HepG2 (cell line): ENCODE measurements around the gene NDUFS5. TPM values are rescaled to one million over a fixed set of nuclear protein-coding genes. Genes with fewer than 3 reads are reported as not detected.

ENCODE experiments used
- CBX1 ChIP-seq: IDR thresholded peaks from one replicate; pipeline ENCODE4 v1.6.1; 2016; ENCODE audit warnings: antibody characterized with exemption, low read depth
- GLI4 ChIP-seq: sonication (generic); formaldehyde crosslinking; IDR thresholded peaks from 2 replicates; pipeline ENCODE4 v1.5.1; 2020; ENCODE audit warnings: missing genetic modification reagents, mild to moderate bottlenecking, moderate library complexity, borderline replicate concordance
- HES4 ChIP-seq: sonication (generic); formaldehyde crosslinking; IDR thresholded peaks from 2 replicates; pipeline ENCODE4 v1.9.0; 2021; ENCODE audit warnings: mild to moderate bottlenecking, missing genetic modification reagents, borderline replicate concordance
- HMG20B ChIP-seq: conservative IDR thresholded peaks from 2 replicates; pipeline ENCODE4 v1.6.1; 2016; ENCODE audit warnings: missing genetic modification reagents, missing compliant biosample characterization
- HNRNPK ChIP-seq: fragments of 200-400 bp; formaldehyde crosslinking; IDR thresholded peaks from 2 replicates; pipeline ENCODE4 v1.6.1; 2018; ENCODE audit warnings: low read length, low read depth, moderate library complexity, mild to moderate bottlenecking; ENCODE audit not compliant: poor library complexity, severe bottlenecking
- HOXA7 ChIP-seq: sonication (generic); formaldehyde crosslinking; IDR thresholded peaks from 2 replicates; pipeline ENCODE4 v1.8.1; 2022; ENCODE audit warnings: mild to moderate bottlenecking, missing genetic modification reagents, moderate library complexity
- NFIC ChIP-seq: IDR thresholded peaks from 2 replicates; pipeline ENCODE4 v1.6.1; 2012; ENCODE audit warnings: mild to moderate bottlenecking, low read length, inconsistent platforms
- PHF5A ChIP-seq: IDR thresholded peaks from one replicate; pipeline ENCODE4 v1.6.1; 2018; ENCODE audit warnings: low read depth, missing genetic modification reagents; ENCODE audit not compliant: unreplicated experiment
- PHF8 ChIP-seq: sonication (generic); formaldehyde crosslinking; IDR thresholded peaks from 2 replicates; pipeline ENCODE4 v1.5.0; 2020; ENCODE audit warnings: missing genetic modification reagents
- RBM22 ChIP-seq: fragments of 200-400 bp; formaldehyde crosslinking; optimal IDR thresholded peaks from 2 replicates; pipeline ENCODE3; 2017; ENCODE audit warnings: mild to moderate bottlenecking, low read length, moderate library complexity
- STAG1 ChIP-seq: sonication (generic); formaldehyde crosslinking; IDR thresholded peaks from 2 replicates; pipeline ENCODE4 v1.4.0; 2020; ENCODE audit warnings: missing genetic modification reagents
- TARDBP ChIP-seq: sonication (generic); formaldehyde crosslinking; IDR thresholded peaks from 2 replicates; pipeline ENCODE4 v1.8.0; 2022; ENCODE audit warnings: mild to moderate bottlenecking, missing genetic modification reagents
- ZNF317 ChIP-seq: sonication (generic); formaldehyde crosslinking; IDR thresholded peaks from 2 replicates; pipeline ENCODE4 v1.5.0; 2020; ENCODE audit warnings: mild to moderate bottlenecking, missing genetic modification reagents
- ZNF503 ChIP-seq: sonication (generic); formaldehyde crosslinking; IDR thresholded peaks from 2 replicates; pipeline ENCODE4 v1.4.0; 2020; ENCODE audit warnings: missing genetic modification reagents
- ZNF564 ChIP-seq: sonication (generic); formaldehyde crosslinking; IDR thresholded peaks from 2 replicates; pipeline ENCODE4 v1.8.1; 2023; ENCODE audit warnings: mild to moderate bottlenecking, missing genetic modification reagents
- ZNF883 ChIP-seq: sonication (generic); formaldehyde crosslinking; IDR thresholded peaks from 2 replicates; pipeline ENCODE4 v1.5.1; 2020; ENCODE audit warnings: mild to moderate bottlenecking, missing genetic modification reagents; ENCODE audit errors: not compliant biosample characterization
- ZSCAN21 ChIP-seq: sonication (generic); formaldehyde crosslinking; IDR thresholded peaks from 2 replicates; pipeline ENCODE4 v1.8.0; 2022; ENCODE audit warnings: mild to moderate bottlenecking, missing genetic modification reagents, moderate library complexity, borderline replicate concordance
- polyA plus RNA-seq, 8 experiments: library from polyadenylated mRNA; depleted of rRNA in 3 of 8; stranded (reverse) in 7 of 8; unstranded in 1 of 8; fragments of >200 nt; fragmentation: Illumina TruSeq in 4 of 8; extraction: Trizol in 4 of 8; gene quantifications; 2 replicates each; pipeline versions ENCODE4 v1.2.1 to v1.2.3, GENCODE V29; 2011 to 2016; ENCODE audit warnings: low read depth in 4 of 8, missing spikeins in 1 of 8, mixed read lengths in 1 of 8; ENCODE audit not compliant: insufficient read depth in 1 of 8
- total RNA-seq, 5 experiments: library from RNA; depleted of rRNA; stranded (reverse); fragments of >200 nt; fragmentation: Illumina TruSeq; extraction: Trizol; gene quantifications; 2 replicates each; pipeline ENCODE4 v1.2.3, GENCODE V29; 2016; ENCODE audit warnings: low read depth in 1 of 5
- TF ChIP-seq, protein P1 (sequence below): sonication (generic); formaldehyde crosslinking; IDR thresholded peaks from 2 replicates; pipeline ENCODE4 v1.5.1; 2020; ENCODE audit warnings: missing genetic modification reagents, mild to moderate bottlenecking, borderline replicate concordance
- TF ChIP-seq, protein P2 (sequence below): sonication (generic); formaldehyde crosslinking; IDR thresholded peaks from 2 replicates; pipeline ENCODE4 v1.4.0; 2020; ENCODE audit warnings: missing genetic modification reagents, borderline replicate concordance
- TF ChIP-seq, protein P3 (sequence below): sonication (generic); formaldehyde crosslinking; IDR thresholded peaks from 2 replicates; pipeline ENCODE4 v1.5.0; 2020; ENCODE audit warnings: mild to moderate bottlenecking, missing genetic modification reagents

Gene NDUFS5
- total and polyA plus RNA-seq, 2 of the 13 experiments (the other 11 are each of a cell fraction or from before 2014, with no cell fraction given) = 263 to 466 TPM

DNA sequence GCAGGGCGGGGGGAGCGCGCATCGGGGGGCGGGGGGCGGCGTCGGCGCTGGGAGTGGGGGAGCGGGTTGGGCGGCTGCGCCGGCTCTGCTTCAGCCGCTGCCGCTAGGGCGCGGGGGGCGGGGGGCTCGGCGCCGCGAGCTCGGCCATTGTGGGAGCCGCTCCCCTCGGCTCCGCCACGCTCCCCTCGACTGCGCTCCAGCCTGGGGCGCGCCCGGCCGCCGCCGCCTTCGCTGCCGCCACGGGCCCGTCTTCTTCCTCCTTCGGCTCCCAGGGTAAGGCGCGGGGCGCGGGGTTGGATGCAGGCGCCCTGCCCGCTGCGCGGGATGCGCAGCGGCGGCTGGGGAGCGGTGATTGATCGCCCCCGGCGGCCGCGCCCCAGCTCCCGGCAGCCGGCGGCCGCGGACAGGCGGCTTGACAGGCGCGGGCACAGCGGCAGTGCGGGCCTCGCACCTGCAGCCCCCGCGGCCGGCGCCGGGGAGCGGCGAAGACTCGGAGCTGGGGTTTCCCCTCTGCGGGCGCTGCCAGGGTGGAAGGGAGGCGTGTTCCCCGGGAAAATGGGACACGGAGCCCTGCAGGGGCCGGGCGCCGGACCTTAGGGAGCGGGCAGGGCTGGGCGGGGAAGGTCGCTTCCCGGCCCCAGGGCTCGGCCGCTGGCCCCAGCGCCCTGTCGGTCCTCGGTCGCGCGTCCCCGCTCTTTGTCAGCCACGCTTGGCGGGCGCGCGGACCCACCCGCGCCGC, 55.3 kb downstream of the NDUFS5 start (continued):
- 0 out of 2 replicates have a peak, but pooled peaks have one; percentile 43 for TF ChIP-seq ZSCAN21 (CRISPR knock-in tag)
- TF ChIP-seq, protein P1, sequence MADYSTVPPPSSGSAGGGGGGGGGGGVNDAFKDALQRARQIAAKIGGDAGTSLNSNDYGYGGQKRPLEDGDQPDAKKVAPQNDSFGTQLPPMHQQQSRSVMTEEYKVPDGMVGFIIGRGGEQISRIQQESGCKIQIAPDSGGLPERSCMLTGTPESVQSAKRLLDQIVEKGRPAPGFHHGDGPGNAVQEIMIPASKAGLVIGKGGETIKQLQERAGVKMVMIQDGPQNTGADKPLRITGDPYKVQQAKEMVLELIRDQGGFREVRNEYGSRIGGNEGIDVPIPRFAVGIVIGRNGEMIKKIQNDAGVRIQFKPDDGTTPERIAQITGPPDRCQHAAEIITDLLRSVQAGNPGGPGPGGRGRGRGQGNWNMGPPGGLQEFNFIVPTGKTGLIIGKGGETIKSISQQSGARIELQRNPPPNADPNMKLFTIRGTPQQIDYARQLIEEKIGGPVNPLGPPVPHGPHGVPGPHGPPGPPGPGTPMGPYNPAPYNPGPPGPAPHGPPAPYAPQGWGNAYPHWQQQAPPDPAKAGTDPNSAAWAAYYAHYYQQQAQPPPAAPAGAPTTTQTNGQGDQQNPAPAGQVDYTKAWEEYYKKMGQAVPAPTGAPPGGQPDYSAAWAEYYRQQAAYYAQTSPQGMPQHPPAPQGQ (CRISPR knock-in tag) = no peak
- TF ChIP-seq, protein P2, sequence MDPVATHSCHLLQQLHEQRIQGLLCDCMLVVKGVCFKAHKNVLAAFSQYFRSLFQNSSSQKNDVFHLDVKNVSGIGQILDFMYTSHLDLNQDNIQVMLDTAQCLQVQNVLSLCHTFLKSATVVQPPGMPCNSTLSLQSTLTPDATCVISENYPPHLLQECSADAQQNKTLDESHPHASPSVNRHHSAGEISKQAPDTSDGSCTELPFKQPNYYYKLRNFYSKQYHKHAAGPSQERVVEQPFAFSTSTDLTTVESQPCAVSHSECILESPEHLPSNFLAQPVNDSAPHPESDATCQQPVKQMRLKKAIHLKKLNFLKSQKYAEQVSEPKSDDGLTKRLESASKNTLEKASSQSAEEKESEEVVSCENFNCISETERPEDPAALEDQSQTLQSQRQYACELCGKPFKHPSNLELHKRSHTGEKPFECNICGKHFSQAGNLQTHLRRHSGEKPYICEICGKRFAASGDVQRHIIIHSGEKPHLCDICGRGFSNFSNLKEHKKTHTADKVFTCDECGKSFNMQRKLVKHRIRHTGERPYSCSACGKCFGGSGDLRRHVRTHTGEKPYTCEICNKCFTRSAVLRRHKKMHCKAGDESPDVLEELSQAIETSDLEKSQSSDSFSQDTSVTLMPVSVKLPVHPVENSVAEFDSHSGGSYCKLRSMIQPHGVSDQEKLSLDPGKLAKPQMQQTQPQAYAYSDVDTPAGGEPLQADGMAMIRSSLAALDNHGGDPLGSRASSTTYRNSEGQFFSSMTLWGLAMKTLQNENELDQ (CRISPR knock-in tag) = no peak
- TF ChIP-seq HNRNPK = no peak
- no peak for TF ChIP-seq ZNF883
- no peak for TF ChIP-seq GLI4 (CRISPR knock-in tag)
- no peak for TF ChIP-seq ZNF317 (CRISPR knock-in tag)
- no peak for TF ChIP-seq CBX1
- no peak for TF ChIP-seq PHF5A (CRISPR knock-in tag)
- TF ChIP-seq PHF8 (CRISPR knock-in tag) = no peak
- no peak for TF ChIP-seq ZNF503 (CRISPR knock-in tag)
- no peak for TF ChIP-seq HMG20B (CRISPR knock-in tag)
- TF ChIP-seq, protein P3, sequence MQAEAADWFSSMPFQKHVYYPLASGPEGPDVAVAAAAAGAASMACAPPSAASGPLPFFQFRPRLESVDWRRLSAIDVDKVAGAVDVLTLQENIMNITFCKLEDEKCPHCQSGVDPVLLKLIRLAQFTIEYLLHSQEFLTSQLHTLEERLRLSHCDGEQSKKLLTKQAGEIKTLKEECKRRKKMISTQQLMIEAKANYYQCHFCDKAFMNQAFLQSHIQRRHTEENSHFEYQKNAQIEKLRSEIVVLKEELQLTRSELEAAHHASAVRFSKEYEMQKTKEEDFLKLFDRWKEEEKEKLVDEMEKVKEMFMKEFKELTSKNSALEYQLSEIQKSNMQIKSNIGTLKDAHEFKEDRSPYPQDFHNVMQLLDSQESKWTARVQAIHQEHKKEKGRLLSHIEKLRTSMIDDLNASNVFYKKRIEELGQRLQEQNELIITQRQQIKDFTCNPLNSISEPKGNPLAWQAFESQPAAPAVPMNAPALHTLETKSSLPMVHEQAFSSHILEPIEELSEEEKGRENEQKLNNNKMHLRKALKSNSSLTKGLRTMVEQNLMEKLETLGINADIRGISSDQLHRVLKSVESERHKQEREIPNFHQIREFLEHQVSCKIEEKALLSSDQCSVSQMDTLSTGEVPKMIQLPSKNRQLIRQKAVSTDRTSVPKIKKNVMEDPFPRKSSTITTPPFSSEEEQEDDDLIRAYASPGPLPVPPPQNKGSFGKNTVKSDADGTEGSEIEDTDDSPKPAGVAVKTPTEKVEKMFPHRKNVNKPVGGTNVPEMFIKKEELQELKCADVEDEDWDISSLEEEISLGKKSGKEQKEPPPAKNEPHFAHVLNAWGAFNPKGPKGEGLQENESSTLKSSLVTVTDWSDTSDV (CRISPR knock-in tag) = no peak
- TF ChIP-seq TARDBP (CRISPR knock-in tag) = no peak
- no peak for TF ChIP-seq STAG1 (CRISPR knock-in tag)
- no peak for TF ChIP-seq HES4 (CRISPR knock-in tag)
- no peak for TF ChIP-seq NFIC
- no peak for TF ChIP-seq ZNF564 (CRISPR knock-in tag)
- TF ChIP-seq RBM22 = no peak
- no peak for TF ChIP-seq HOXA7 (CRISPR knock-in tag)
